ENCODE measurements around the gene ZNF804A.

Gene ZNF804A

DNA sequence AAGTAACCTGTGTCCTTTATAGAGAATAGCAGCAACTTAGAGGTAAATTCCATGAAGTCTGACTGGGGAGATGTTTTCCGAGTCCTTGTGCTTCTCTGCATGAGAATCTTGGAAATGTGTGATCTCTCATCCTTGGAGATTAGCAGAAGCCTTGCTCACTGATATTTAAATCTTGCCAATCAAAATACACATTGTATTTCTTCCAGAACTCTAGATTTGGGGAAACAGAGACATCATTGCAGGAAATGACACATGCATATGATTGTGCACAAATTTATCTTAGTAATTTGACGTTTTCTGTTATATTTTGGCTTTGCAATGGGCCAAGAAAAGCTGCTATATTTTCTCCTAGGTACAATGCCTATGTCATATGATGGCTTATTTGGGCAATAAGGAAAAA, 182.6 kb downstream of the ZNF804A start:
- DNase-seq (ENCODE audit: low read depth, low spot score): no peak
- TF ChIP-seq, protein P1, sequence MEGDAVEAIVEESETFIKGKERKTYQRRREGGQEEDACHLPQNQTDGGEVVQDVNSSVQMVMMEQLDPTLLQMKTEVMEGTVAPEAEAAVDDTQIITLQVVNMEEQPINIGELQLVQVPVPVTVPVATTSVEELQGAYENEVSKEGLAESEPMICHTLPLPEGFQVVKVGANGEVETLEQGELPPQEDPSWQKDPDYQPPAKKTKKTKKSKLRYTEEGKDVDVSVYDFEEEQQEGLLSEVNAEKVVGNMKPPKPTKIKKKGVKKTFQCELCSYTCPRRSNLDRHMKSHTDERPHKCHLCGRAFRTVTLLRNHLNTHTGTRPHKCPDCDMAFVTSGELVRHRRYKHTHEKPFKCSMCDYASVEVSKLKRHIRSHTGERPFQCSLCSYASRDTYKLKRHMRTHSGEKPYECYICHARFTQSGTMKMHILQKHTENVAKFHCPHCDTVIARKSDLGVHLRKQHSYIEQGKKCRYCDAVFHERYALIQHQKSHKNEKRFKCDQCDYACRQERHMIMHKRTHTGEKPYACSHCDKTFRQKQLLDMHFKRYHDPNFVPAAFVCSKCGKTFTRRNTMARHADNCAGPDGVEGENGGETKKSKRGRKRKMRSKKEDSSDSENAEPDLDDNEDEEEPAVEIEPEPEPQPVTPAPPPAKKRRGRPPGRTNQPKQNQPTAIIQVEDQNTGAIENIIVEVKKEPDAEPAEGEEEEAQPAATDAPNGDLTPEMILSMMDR (IDR thresholded peaks at IDR 0.05; ENCODE audit: insufficient read depth, low read length, missing control alignments): no peak
- ChIA-PET CTCF (no interaction called here), POLR2A (no interaction called here)
- H3K4me3 ChIP-seq (ENCODE audit: low read depth, low read length): no peak overlapping the region

DNA sequence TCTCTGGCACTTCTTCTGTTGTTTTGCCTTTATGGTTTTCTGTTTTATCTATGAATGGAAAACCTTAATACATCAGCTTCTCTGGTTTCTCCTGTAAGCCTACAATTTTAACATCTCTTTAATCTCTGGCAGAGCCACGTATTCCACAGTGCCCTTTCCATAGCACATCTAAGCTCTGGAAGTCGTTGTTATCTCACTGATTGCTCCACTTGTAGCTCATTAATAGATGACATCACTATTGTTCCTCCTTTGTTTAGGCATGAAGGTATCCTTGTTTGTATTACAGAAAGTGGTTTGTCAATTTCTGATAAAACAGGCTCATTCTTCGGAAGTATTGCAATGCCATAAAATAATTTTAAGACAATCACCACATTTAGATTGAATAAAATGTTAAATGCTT, 185.2 kb downstream of the ZNF804A start:
- TF ChIP-seq, protein P1 (IDR thresholded peaks at IDR 0.05; ENCODE audit: insufficient read depth, low read length, missing control alignments): no peak
- DNase-seq (ENCODE audit: low read depth, low spot score): no peak
- no peak overlapping the region for H3K4me3 ChIP-seq (ENCODE audit: low read depth, low read length)
- POLR2A ChIA-PET: no interaction called here
- CTCF ChIA-PET: interaction anchor here (0.5 kb wide), 1 partner anchor 22 kb away, joined by 3 read pairs; no protein-coding TSS in a partner anchor

GRCh38 chr2:184793176-184793575, 194.8 kb downstream of the ZNF804A start:
- ChIA-PET POLR2A (no interaction called here), CTCF (no interaction called here)
- TF ChIP-seq, protein P1 (IDR thresholded peaks at IDR 0.05; ENCODE audit: insufficient read depth, low read length, missing control alignments): no peak
- no peak overlapping the region for H3K4me3 ChIP-seq (ENCODE audit: low read depth, low read length)
- DNase-seq (ENCODE audit: low read depth, low spot score): no peak

GRCh38 chr2:184799379-184799778, 201.1 kb downstream of the ZNF804A start:
- CTCF ChIA-PET: interaction anchor here (0.6 kb wide), 1 partner anchor 14 kb away, joined by 4 read pairs; no protein-coding TSS in a partner anchor
- POLR2A ChIA-PET: no interaction called here
- TF ChIP-seq, protein P1 (IDR thresholded peaks at IDR 0.05; ENCODE audit: insufficient read depth, low read length, missing control alignments): no peak
- no peak overlapping the region for H3K4me3 ChIP-seq (ENCODE audit: low read depth, low read length)
- DNase-seq (ENCODE audit: low read depth, low spot score): no peak

DNA sequence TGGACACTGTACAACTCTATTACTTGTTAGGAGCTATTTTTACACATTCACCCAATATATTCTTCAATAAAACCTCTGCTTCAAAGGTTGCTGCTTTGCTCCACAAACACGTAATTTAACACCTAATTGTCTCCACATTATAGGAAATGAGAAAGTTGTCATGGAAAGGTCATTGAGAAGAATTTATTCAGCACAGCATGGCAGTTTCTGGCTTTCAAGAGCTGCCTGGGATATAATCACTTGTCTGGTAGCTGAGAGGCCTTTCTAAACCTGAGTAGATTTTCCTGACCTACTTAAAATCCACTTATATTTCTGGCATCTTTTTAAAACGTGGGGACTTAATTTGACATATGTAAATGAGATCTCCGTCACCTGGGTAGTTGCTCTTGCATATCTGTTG, 216.1 kb downstream of the ZNF804A start:
- ChIA-PET CTCF (no interaction called here), POLR2A (no interaction called here)
- no peak for DNase-seq (ENCODE audit: low read depth, low spot score)
- H3K4me3 ChIP-seq (ENCODE audit: low read depth, low read length): no peak overlapping the region
- TF ChIP-seq, protein P1 (IDR thresholded peaks at IDR 0.05; ENCODE audit: insufficient read depth, low read length, missing control alignments): no peak

- no peak overlapping the region for H3K4me3 ChIP-seq (ENCODE audit: low read depth, low read length)
- TF ChIP-seq, protein P1 (IDR thresholded peaks at IDR 0.05; ENCODE audit: insufficient read depth, low read length, missing control alignments): no peak
- POLR2A ChIA-PET: no interaction called here
- CTCF ChIA-PET: no interaction called here
- no peak for DNase-seq (ENCODE audit: low read depth, low spot score)
These were observed 217.5 kb downstream of the ZNF804A start for GRCh38 chr2:184815824-184816223.

Measured in AG04449 (cell line).